ENCODE data around the gene LRRTM4. TPM values are rescaled to one million over a fixed set of nuclear protein-coding genes. Genes with fewer than 3 reads are reported as not detected.

Gene LRRTM4
- total RNA-seq, 1 donor from 2014 or later = 5.4 TPM

DNA sequence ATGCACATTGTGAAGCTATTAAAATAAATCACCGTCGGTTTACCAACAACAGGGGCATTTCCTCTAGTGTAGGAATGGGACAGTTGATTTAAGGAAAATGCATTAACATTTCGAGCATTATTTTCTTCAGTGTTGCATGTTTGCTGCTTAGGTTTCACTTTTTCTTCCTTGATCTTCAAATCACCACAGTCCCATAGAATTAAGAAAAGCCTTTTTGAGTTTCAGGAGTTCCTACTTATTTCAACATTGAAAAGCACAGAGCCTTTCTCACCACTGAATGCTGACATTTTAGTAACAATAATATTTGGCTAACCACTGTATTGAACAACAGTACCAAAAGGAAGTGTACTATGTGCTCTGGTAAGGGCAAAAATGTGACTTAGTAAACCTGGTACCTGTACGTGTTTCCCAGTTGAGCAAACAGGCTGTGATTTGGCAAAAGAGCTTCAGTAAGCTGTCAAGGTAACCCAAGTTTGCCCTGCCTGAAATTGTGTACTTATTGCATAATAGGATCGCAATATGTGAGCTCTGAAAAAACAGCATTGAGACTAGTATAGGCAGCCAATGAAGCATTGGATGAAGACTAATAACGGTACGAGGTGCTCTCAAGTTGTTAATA, 2.2 kb downstream of the LRRTM4 start:
- peaks cover 7% of the 10 kb centered on the region for H3K9me3 Mint-ChIP-seq
- TF ChIP-seq, protein P1, sequence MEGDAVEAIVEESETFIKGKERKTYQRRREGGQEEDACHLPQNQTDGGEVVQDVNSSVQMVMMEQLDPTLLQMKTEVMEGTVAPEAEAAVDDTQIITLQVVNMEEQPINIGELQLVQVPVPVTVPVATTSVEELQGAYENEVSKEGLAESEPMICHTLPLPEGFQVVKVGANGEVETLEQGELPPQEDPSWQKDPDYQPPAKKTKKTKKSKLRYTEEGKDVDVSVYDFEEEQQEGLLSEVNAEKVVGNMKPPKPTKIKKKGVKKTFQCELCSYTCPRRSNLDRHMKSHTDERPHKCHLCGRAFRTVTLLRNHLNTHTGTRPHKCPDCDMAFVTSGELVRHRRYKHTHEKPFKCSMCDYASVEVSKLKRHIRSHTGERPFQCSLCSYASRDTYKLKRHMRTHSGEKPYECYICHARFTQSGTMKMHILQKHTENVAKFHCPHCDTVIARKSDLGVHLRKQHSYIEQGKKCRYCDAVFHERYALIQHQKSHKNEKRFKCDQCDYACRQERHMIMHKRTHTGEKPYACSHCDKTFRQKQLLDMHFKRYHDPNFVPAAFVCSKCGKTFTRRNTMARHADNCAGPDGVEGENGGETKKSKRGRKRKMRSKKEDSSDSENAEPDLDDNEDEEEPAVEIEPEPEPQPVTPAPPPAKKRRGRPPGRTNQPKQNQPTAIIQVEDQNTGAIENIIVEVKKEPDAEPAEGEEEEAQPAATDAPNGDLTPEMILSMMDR (conservative IDR thresholded peaks at IDR 0.05) = no peak
- DNase-seq (ENCODE audit: extremely low spot score, unreplicated experiment) = no peak
- no peak overlapping the region for H3K27ac Mint-ChIP-seq
- H3K36me3 Mint-ChIP-seq = no peaks in the 10 kb centered on the region
- H3K4me1 Mint-ChIP-seq (ENCODE audit: unreplicated experiment) = peaks cover 21% of the 10 kb centered on the region
- H3K27me3 Mint-ChIP-seq = peaks cover 4% of the 10 kb centered on the region
- peak overlapping the region; percentile 33 for H3K4me3 Mint-ChIP-seq

DNA sequence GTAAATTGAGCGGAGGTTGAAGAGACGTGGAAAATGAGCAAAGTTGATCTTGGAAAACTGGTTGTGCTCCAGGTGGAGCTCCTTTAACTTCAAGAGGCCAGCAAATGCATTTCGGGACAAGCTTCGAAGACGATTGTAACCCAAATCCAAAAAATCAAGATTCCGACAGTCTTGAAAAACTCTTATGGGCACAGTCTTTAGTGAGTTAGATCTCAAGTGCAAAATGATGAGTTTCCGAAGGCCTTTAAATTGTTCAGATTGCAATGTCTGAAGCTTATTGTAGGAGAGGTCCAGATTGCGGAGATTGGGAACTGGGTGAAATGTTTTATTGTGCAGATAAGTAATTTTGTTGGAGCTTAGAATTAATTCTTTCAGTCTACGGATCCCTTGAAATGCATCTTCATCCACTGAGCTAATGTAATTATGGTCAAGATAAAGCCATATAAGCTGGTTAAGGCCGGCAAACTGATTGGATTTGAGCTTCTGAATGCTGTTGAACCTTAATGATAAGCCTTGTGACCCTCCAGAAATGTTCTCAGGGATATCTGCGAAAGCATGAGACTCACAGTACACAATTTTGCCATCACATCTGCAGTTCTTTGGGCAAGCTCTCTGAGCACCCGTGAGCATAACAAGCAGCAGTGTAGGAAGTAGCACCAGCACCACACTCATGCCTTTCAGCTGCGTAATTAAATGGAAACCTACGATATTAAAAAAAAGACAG, 2.9 kb downstream of the LRRTM4 start:
- no peak for DNase-seq (ENCODE audit: extremely low spot score, unreplicated experiment)
- TF ChIP-seq, protein P1 (conservative IDR thresholded peaks at IDR 0.05) = no peak
- Mint-ChIP-seq H3K27me3 (peaks cover 4% of the 10 kb centered on the region), H3K9me3 (peaks cover 7% of the 10 kb centered on the region), H3K36me3 (no peaks in the 10 kb centered on the region), H3K4me3 (no peak overlapping the region), H3K4me1 (ENCODE audit: unreplicated experiment) (peaks cover 21% of the 10 kb centered on the region), H3K27ac (no peak overlapping the region)

GRCh38 chr2:77518311-77518710, 3.9 kb downstream of the LRRTM4 start:
- TF ChIP-seq, protein P1 (conservative IDR thresholded peaks at IDR 0.05) = no peak
- Mint-ChIP-seq H3K9me3 (peaks cover 7% of the 10 kb centered on the region), H3K4me1 (ENCODE audit: unreplicated experiment) (peaks cover 21% of the 10 kb centered on the region), H3K4me3 (no peak overlapping the region), H3K36me3 (no peaks in the 10 kb centered on the region), H3K27ac (no peak overlapping the region), H3K27me3 (peaks cover 4% of the 10 kb centered on the region)
- no peak for DNase-seq (ENCODE audit: extremely low spot score, unreplicated experiment)

DNA sequence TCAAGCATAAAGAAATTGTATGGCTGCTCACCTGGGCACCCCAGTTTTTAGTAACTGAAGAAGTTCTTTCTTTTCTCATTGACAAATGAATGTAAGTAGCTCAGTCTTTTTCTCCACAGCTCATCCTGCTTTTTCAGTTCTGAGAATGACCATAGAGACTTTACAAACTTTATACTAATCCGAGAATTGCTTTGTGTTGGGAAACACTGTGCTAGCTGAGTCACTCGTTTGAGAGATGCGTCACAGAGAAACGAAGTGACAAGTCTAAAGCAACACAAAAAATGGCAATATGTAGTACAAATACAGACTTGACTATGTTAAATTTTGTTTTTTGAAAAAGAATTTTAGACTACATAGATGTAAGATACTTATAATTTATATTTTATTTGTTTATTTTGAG, 9.0 kb downstream of the LRRTM4 start:
- H3K4me1 Mint-ChIP-seq (ENCODE audit: unreplicated experiment) = peaks cover 8% of the 10 kb centered on the region
- H3K4me3 Mint-ChIP-seq = no peak overlapping the region
- no peak for DNase-seq (ENCODE audit: extremely low spot score, unreplicated experiment)
- no peak overlapping the region for H3K27ac Mint-ChIP-seq
- peaks cover 3% of the 10 kb centered on the region for H3K9me3 Mint-ChIP-seq
- TF ChIP-seq, protein P1 (conservative IDR thresholded peaks at IDR 0.05) = no peak
- no peaks in the 10 kb centered on the region for H3K36me3 Mint-ChIP-seq
- H3K27me3 Mint-ChIP-seq = no peaks in the 10 kb centered on the region

DNA sequence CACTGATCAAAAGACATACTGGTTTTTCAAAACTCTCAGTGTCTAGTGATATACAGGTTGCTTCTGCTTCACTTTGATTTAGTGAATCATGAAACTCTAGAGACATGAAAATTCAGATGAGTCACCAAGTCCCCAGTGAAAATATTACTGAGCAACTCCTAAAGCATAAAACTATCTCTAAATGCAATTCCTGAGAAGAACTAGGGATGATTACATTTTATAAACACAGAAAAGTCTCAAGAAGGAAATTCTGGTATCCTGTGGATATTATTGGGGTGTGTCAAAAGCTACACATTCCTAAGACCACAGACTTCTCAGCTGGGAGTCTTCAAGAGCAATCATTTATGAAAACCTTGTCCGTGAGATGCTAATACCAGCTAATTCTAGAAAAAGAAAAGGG, 9.7 kb downstream of the LRRTM4 start:
- Mint-ChIP-seq H3K27me3 (no peaks in the 10 kb centered on the region), H3K36me3 (no peaks in the 10 kb centered on the region), H3K4me3 (no peak overlapping the region), H3K27ac (no peak overlapping the region), H3K4me1 (ENCODE audit: unreplicated experiment) (peaks cover 4% of the 10 kb centered on the region), H3K9me3 (no peaks in the 10 kb centered on the region)
- TF ChIP-seq, protein P1 (conservative IDR thresholded peaks at IDR 0.05) = no peak
- no peak for DNase-seq (ENCODE audit: extremely low spot score, unreplicated experiment)

Measured in type B pancreatic cell (in vitro differentiated cells).